Right ventricle myocardium superior (tissue), 1 donor: ENCODE data around the gene GALNT12. TPM values are rescaled to one million over a fixed set of nuclear protein-coding genes. Genes with fewer than 3 reads are reported as not detected.

Source experiments
- ATAC-seq: fragments of 200-7000 bp; cut with Tn5 transposase; one replicate; pipeline ENCODE4 v1.9.1; 2020; ENCODE audit warnings: mild to moderate bottlenecking; ENCODE audit not compliant: poor library complexity
- DNase-seq: peaks from one replicate; pipeline ENCODE4 v3.0.0-alpha.2; 2020
- intact Hi-C: fragments of 100-400 bp; cut with DNase I; formaldehyde crosslinking; loops from one replicate; pipeline ENCODE4 v1.11.2; 2022
- total RNA-seq: library from RNA; stranded (reverse); fragmentation: NEBNext Ultra II Directional; extraction: Animal tissue kit (Norgen Biotek cat#: 25700); gene quantifications from one replicate; pipeline ENCODE4 v1.2.1, GENCODE V29; 2021
- donor health status: DM: no; HTN: yes; CAD: no; lungs with severe emphysema.

GALNT12 gene
- total RNA-seq, 1 donor from 2014 or later: 0.43 TPM

GRCh38 chr9:98780059-98780749 lies 27.3 kb upstream of the GALNT12 start:
- ATAC-seq (no peak), DNase-seq (no peak)
- intact Hi-C loops: no loop called here

GRCh38 chr9:98781588-98782383 lies 25.7 kb upstream of the GALNT12 start:
- ATAC-seq (no peak), DNase-seq (no peak)
- intact Hi-C loops: no loop called here

GRCh38 chr9:98783518-98784226 lies 23.8 kb upstream of the GALNT12 start:
- no peak for ATAC-seq
- DNase-seq: no peak
- intact Hi-C loops: no loop called here

- DNase-seq (no peak), ATAC-seq (no peak)
- intact Hi-C loops: no loop called here
These were observed 22.4 kb upstream of the GALNT12 start for GRCh38 chr9:98784831-98785806.

- intact Hi-C loops: no loop called here
- ATAC-seq (no peak), DNase-seq (no peak)
These were observed 20.5 kb upstream of the GALNT12 start for GRCh38 chr9:98786750-98787510.

GRCh38 chr9:98787766-98788335 lies 19.6 kb upstream of the GALNT12 start:
- intact Hi-C loops: no loop called here
- DNase-seq: no peak
- ATAC-seq: no peak

GRCh38 chr9:98789483-98790133 lies 17.9 kb upstream of the GALNT12 start:
- ATAC-seq: no peak
- intact Hi-C loops: loop anchor here (5.0 kb wide), 1 partner anchor 472 kb away; no protein-coding TSS in a partner anchor
- DNase-seq: no peak

GRCh38 chr9:98790134-98790841 lies 17.2 kb upstream of the GALNT12 start:
- no peak for DNase-seq
- intact Hi-C loops: loop anchor here (5.0 kb wide), 1 partner anchor 473 kb away; no protein-coding TSS in a partner anchor
- ATAC-seq: no peak

GRCh38 chr9:98790842-98791607 lies 16.4 kb upstream of the GALNT12 start:
- intact Hi-C loops: loop anchor here (5.0 kb wide), 1 partner anchor 474 kb away; no protein-coding TSS in a partner anchor
- ATAC-seq: peak; percentile 90

GRCh38 chr9:98791608-98792490 lies 15.6 kb upstream of the GALNT12 start:
- DNase-seq (no peak), ATAC-seq (no peak)
- intact Hi-C loops: loop anchor here (5.0 kb wide), 1 partner anchor 475 kb away; no protein-coding TSS in a partner anchor

More at GRCh38 chr9:98790842-98791607, 16.4 kb upstream of the GALNT12 start:
- peak; percentile 89 for DNase-seq

- intact Hi-C loops: loop anchor here (5.0 kb wide), 1 partner anchor 476 kb away; no protein-coding TSS in a partner anchor
These were observed 14.4 kb upstream of the GALNT12 start for GRCh38 chr9:98793031-98793430.

GRCh38 chr9:98794802-98795201 lies 12.7 kb upstream of the GALNT12 start:
- no peak for DNase-seq
- intact Hi-C loops: loop anchor here (5.0 kb wide), 1 partner anchor 478 kb away; no protein-coding TSS in a partner anchor
- no peak for ATAC-seq

More at GRCh38 chr9:98793031-98793430, 14.4 kb upstream of the GALNT12 start:
- DNase-seq (no peak), ATAC-seq (no peak)

GRCh38 chr9:98795295-98795955 lies 12.0 kb upstream of the GALNT12 start:
- ATAC-seq: no peak
- DNase-seq: no peak
- intact Hi-C loops: no loop called here

GRCh38 chr9:98795970-98796363 lies 11.5 kb upstream of the GALNT12 start:
- ATAC-seq (peak; percentile 16), DNase-seq (peak; percentile 58)
- intact Hi-C loops: no loop called here
